Mucosa of descending colon (tissue), 3 donors: ENCODE measurements around the gene HLA-DMB. TPM values are rescaled to one million over a fixed set of nuclear protein-coding genes. Genes with fewer than 3 reads are reported as not detected.

Experiments
- ATAC-seq: fragments of 200-7000 bp; cut with Tn5 transposase; one replicate; pipeline ENCODE4 v1.9.1; 2020; ENCODE audit warnings: mild to moderate bottlenecking, moderate library complexity
- DNase-seq, 3 donors: peaks; one replicate each; pipeline ENCODE4 v3.0.0-alpha.2; 2020
- H3K36me3 ChIP-seq: fragments of 200-600 bp; one replicate; pipeline ENCODE4 v1.8.0; 2021; ENCODE audit warnings: low read depth, mild to moderate bottlenecking
- H3K4me1 ChIP-seq: fragments of 200-600 bp; one replicate; pipeline ENCODE4 v1.8.0; 2021; ENCODE audit warnings: low read depth, mild to moderate bottlenecking
- H3K4me3 ChIP-seq: fragments of 200-600 bp; one replicate; pipeline ENCODE4 v1.8.0; 2021; ENCODE audit warnings: mild to moderate bottlenecking
- H3K9me3 ChIP-seq: fragments of 200-600 bp; one replicate; pipeline ENCODE4 v1.8.0; 2021; ENCODE audit warnings: mild to moderate bottlenecking
- intact Hi-C, 2 donors: fragments of 100-400 bp; cut with DNase I in 1 of 2; cut with micrococcal nuclease in 1 of 2; formaldehyde crosslinking; loops; one replicate each; pipeline versions ENCODE4 v1.11.0 to v1.11.1; 2022; cut with DNase I, micrococcal nuclease
- total RNA-seq, 3 donors: library from RNA; stranded (reverse); fragmentation: NEBNext Ultra II Directional in 2 of 3; extraction: Animal tissue kit (Norgen Biotek cat#: 25700) in 2 of 3; gene quantifications; one replicate each; pipeline versions ENCODE4 v1.2.1 to v1.2.4, GENCODE V29; 2021 to 2023
- TF ChIP-seq, protein P1 (sequence below): fragments of 200-600 bp; IDR thresholded peaks from one replicate; pipeline ENCODE4 v1.8.0; 2022; ENCODE audit warnings: antibody characterized with exemption, mild to moderate bottlenecking
- donor health status: DM: no; HTN: no; CAD: no; lungs with moderate emphysema.
- donor health status: DM: no; HTN: no; CAD: no.
- donor health status: DM: no; HTN: yes; CAD: no.

The HLA-DMB gene
- total RNA-seq, 3 donors from 2014 or later, result 10.8 to 27.1 (median 22.8) TPM

DNA sequence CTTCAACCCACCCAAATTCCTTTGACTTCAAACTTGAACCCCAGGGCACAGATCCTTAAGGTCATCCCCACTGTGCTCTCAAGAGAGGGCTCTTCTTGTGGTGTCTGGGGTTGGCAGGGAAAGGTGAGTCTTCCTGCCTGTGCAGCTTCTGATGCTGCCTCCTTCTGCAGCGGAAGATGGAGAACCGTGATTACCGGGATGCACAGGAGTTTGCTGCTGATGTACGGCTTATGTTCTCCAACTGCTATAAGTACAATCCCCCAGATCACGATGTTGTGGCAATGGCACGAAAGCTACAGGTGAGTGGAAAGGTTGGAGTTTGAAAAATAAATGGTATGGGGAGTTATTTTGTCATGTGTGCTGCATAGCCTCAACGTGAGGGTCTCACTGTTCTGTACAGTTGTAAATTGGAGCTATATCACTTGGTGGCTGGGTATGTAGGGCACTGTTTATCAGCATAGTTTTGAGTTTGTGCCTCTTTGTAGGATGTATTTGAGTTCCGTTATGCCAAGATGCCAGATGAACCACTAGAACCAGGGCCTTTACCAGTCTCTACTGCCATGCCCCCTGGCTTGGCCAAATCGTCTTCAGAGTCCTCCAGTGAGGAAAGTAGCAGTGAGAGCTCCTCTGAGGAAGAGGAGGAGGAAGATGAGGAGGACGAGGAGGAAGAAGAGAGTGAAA lies 36.6 kb upstream of the HLA-DMB start:
- no peaks in the 10 kb centered on the region for H3K9me3 ChIP-seq
- no peak overlapping the region for H3K4me3 ChIP-seq
- TF ChIP-seq, protein P1, sequence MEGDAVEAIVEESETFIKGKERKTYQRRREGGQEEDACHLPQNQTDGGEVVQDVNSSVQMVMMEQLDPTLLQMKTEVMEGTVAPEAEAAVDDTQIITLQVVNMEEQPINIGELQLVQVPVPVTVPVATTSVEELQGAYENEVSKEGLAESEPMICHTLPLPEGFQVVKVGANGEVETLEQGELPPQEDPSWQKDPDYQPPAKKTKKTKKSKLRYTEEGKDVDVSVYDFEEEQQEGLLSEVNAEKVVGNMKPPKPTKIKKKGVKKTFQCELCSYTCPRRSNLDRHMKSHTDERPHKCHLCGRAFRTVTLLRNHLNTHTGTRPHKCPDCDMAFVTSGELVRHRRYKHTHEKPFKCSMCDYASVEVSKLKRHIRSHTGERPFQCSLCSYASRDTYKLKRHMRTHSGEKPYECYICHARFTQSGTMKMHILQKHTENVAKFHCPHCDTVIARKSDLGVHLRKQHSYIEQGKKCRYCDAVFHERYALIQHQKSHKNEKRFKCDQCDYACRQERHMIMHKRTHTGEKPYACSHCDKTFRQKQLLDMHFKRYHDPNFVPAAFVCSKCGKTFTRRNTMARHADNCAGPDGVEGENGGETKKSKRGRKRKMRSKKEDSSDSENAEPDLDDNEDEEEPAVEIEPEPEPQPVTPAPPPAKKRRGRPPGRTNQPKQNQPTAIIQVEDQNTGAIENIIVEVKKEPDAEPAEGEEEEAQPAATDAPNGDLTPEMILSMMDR, result no peak
- no peak for ATAC-seq
- DNase-seq, result no peak
- H3K36me3 ChIP-seq, result peaks cover 37% of the 10 kb centered on the region
- H3K4me1 ChIP-seq, result peaks cover 71% of the 10 kb centered on the region
- intact Hi-C loops, result no loop called here

DNA sequence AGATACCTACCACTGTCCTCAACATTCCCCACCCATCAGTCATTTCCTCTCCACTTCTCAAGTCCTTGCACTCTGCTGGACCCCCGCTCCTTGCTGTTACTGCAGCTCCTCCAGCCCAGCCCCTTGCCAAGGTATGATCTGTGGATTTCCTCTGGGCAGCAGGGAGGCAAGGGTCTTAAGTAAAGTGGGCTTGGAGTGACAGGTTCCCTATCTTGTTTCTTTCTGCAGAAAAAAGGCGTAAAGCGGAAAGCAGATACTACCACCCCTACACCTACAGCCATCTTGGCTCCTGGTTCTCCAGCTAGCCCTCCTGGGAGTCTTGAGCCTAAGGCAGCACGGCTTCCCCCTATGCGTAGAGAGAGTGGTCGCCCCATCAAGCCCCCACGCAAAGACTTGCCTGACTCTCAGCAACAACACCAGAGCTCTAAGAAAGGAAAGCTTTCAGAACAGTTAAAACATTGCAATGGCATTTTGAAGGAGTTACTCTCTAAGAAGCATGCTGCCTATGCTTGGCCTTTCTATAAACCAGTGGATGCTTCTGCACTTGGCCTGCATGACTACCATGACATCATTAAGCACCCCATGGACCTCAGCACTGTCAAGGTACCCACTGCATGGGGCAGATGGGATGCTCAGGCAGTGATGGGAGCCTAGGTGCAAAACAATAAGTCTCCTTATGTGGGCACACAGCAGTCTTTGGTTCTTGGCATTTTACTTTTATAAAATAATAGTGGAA lies 35.7 kb upstream of the HLA-DMB start:
- Histone ChIP-seq H3K9me3 (no peaks in the 10 kb centered on the region), H3K4me1 (peaks cover 62% of the 10 kb centered on the region), H3K4me3 (no peak overlapping the region), H3K36me3 (peaks cover 37% of the 10 kb centered on the region)
- DNase-seq, result no peak
- TF ChIP-seq, protein P1, result no peak
- intact Hi-C loops, result no loop called here
- ATAC-seq, result no peak

DNA sequence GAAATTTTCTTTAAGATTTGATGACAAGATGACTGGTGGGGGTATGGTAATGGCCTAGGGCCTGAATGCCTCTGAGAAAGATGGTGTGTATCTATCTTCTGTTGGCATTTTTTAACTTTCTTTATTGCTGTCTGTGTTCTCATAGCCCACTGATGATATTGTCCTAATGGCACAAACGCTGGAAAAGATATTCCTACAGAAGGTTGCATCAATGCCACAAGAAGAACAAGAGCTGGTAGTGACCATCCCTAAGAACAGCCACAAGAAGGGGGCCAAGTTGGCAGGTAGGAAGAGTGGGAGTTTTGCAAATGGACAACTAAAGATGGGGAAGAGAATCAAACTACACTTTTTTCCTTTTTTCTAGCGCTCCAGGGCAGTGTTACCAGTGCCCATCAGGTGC lies 35.1 kb upstream of the HLA-DMB start:
- no peak for ATAC-seq
- TF ChIP-seq, protein P1, result no peak
- Histone ChIP-seq H3K4me3 (no peak overlapping the region), H3K4me1 (peaks cover 56% of the 10 kb centered on the region), H3K36me3 (peaks cover 31% of the 10 kb centered on the region), H3K9me3 (no peaks in the 10 kb centered on the region)
- intact Hi-C loops, result no loop called here
- no peak for DNase-seq

DNA sequence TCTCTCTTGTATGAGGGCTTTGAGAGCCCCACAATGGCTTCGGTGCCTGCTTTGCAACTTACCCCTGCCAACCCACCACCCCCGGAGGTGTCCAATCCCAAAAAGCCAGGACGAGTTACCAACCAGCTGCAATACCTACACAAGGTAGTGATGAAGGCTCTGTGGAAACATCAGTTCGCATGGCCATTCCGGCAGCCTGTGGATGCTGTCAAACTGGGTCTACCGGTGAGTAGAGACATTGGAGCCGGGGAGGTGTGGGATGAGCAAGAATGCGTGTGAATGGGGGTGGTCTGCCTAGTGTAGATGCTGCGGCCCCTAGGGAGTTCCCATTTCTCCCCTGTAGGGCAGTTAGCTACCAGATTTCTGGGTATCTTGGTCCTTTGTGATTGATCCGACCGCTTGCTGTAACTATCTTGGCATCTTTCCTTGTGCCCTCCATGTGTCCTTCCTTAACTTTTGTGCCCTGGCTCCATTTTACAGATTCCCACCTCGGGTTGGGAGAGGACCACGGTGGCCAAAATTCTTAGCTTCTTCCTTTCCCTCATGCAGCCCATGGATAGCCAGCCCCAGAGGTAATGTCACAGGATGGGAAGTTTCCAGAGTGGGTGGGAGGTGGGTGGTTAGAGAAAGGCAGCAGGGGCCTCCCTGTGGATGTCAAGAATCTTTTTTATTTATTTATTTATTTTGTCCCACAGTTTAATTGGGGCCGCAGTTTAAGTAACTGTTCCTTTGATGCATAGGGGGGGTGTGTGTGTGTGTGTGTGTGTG lies 33.9 kb upstream of the HLA-DMB start:
- peaks cover 45% of the 10 kb centered on the region for H3K4me1 ChIP-seq
- DNase-seq, result no peak
- ATAC-seq, result no peak
- TF ChIP-seq, protein P1, result no peak
- intact Hi-C loops, result no loop called here
- no peak overlapping the region for H3K4me3 ChIP-seq
- peaks cover 20% of the 10 kb centered on the region for H3K36me3 ChIP-seq
- no peaks in the 10 kb centered on the region for H3K9me3 ChIP-seq

DNA sequence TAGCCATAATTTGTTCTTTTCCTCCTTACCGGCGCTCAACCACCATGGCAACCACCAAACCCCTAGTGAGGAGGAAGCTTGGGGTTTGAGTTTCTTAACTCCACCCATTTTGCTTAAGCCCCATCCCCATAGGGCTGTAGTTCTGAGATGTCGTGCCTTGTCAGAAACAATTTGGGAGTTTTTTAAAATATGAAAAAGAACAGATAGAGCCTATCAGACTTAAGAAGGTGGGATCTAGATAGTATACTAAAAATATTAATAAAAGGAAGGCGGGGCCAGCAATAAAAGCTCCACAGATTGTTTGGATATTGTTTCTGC lies 33.1 kb upstream of the HLA-DMB start:
- intact Hi-C loops, result no loop called here
- TF ChIP-seq, protein P1, result no peak
- peaks cover 16% of the 10 kb centered on the region for H3K36me3 ChIP-seq
- ATAC-seq, result no peak
- DNase-seq, result no peak
- peaks cover 43% of the 10 kb centered on the region for H3K4me1 ChIP-seq
- H3K9me3 ChIP-seq, result no peaks in the 10 kb centered on the region
- H3K4me3 ChIP-seq, result peak overlapping the region; percentile 86
